Mucosa of descending colon (tissue), 3 donors: ENCODE results near the gene TOPBP1. TPM values are rescaled to one million over a fixed set of nuclear protein-coding genes. Genes with fewer than 3 reads are reported as not detected.

Experiments
- ATAC-seq: fragments of 200-7000 bp; cut with Tn5 transposase; one replicate; pipeline ENCODE4 v1.9.1; 2020; ENCODE audit warnings: mild to moderate bottlenecking, moderate library complexity
- DNase-seq, 3 donors: peaks; one replicate each; pipeline ENCODE4 v3.0.0-alpha.2; 2020
- H3K36me3 ChIP-seq: fragments of 200-600 bp; one replicate; pipeline ENCODE4 v1.8.0; 2021; ENCODE audit warnings: low read depth, mild to moderate bottlenecking
- H3K4me1 ChIP-seq: fragments of 200-600 bp; one replicate; pipeline ENCODE4 v1.8.0; 2021; ENCODE audit warnings: low read depth, mild to moderate bottlenecking
- H3K4me3 ChIP-seq: fragments of 200-600 bp; one replicate; pipeline ENCODE4 v1.8.0; 2021; ENCODE audit warnings: mild to moderate bottlenecking
- H3K9me3 ChIP-seq: fragments of 200-600 bp; one replicate; pipeline ENCODE4 v1.8.0; 2021; ENCODE audit warnings: mild to moderate bottlenecking
- intact Hi-C, 2 donors: fragments of 100-400 bp; cut with DNase I in 1 of 2; cut with micrococcal nuclease in 1 of 2; formaldehyde crosslinking; loops; one replicate each; pipeline versions ENCODE4 v1.11.0 to v1.11.1; 2022; cut with DNase I, micrococcal nuclease
- total RNA-seq, 3 donors: library from RNA; stranded (reverse); fragmentation: NEBNext Ultra II Directional in 2 of 3; extraction: Animal tissue kit (Norgen Biotek cat#: 25700) in 2 of 3; gene quantifications; one replicate each; pipeline versions ENCODE4 v1.2.1 to v1.2.4, GENCODE V29; 2021 to 2023
- TF ChIP-seq, protein P1 (sequence below): fragments of 200-600 bp; IDR thresholded peaks from one replicate; pipeline ENCODE4 v1.8.0; 2022; ENCODE audit warnings: antibody characterized with exemption, mild to moderate bottlenecking
- donor health status: DM: no; HTN: no; CAD: no; lungs with moderate emphysema.
- donor health status: DM: no; HTN: no; CAD: no.
- donor health status: DM: no; HTN: yes; CAD: no.

Gene TOPBP1
- total RNA-seq, 3 donors from 2014 or later: 22.8 to 31.7 (median 23.9) TPM

- H3K36me3 ChIP-seq: no peaks in the 10 kb centered on the region
Measured at GRCh38 chr3:133641254-133641653, 20.5 kb downstream of the TOPBP1 start.

DNA sequence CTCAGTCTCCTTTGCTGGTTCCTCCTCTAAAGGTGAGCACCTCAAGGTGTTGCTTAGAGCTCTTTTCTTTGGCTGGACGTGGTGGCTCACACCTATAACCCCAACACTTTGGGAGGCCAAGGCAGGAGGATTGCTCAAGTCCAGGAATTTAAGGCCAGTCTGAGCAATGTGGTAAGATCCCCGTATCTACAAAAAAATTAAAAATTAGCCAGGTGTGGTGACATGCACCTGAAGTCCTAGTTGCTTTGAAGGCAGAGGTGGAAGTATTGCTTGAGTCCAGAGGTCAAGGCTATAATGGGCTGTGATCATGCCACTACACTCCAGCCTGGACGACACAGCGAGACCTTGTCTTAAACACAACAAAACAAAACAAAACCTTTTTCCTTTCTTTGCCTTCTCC, 28.3 kb downstream of the TOPBP1 start:
- Histone ChIP-seq H3K4me3 (no peak overlapping the region), H3K4me1 (no peaks in the 10 kb centered on the region), H3K9me3 (no peaks in the 10 kb centered on the region), H3K36me3 (no peaks in the 10 kb centered on the region)
- DNase-seq (no peak), ATAC-seq (peak; percentile 51)
- TF ChIP-seq, protein P1, sequence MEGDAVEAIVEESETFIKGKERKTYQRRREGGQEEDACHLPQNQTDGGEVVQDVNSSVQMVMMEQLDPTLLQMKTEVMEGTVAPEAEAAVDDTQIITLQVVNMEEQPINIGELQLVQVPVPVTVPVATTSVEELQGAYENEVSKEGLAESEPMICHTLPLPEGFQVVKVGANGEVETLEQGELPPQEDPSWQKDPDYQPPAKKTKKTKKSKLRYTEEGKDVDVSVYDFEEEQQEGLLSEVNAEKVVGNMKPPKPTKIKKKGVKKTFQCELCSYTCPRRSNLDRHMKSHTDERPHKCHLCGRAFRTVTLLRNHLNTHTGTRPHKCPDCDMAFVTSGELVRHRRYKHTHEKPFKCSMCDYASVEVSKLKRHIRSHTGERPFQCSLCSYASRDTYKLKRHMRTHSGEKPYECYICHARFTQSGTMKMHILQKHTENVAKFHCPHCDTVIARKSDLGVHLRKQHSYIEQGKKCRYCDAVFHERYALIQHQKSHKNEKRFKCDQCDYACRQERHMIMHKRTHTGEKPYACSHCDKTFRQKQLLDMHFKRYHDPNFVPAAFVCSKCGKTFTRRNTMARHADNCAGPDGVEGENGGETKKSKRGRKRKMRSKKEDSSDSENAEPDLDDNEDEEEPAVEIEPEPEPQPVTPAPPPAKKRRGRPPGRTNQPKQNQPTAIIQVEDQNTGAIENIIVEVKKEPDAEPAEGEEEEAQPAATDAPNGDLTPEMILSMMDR: no peak
- intact Hi-C loops: no loop called here

More at GRCh38 chr3:133641254-133641653, 20.5 kb downstream of the TOPBP1 start:
- intact Hi-C loops: no loop called here
- ATAC-seq (no peak), DNase-seq (no peak)
- TF ChIP-seq, protein P1: no peak
- no peaks in the 10 kb centered on the region for H3K4me1 ChIP-seq
- no peak overlapping the region for H3K4me3 ChIP-seq
- H3K9me3 ChIP-seq: no peaks in the 10 kb centered on the region

- no peak for ATAC-seq
- Histone ChIP-seq H3K9me3 (no peaks in the 10 kb centered on the region), H3K4me3 (no peak overlapping the region), H3K36me3 (no peaks in the 10 kb centered on the region), H3K4me1 (no peaks in the 10 kb centered on the region)
- TF ChIP-seq, protein P1: no peak
- intact Hi-C loops: no loop called here
- DNase-seq: no peak
Measured at GRCh38 chr3:133629146-133629545, 32.6 kb downstream of the TOPBP1 start.

DNA sequence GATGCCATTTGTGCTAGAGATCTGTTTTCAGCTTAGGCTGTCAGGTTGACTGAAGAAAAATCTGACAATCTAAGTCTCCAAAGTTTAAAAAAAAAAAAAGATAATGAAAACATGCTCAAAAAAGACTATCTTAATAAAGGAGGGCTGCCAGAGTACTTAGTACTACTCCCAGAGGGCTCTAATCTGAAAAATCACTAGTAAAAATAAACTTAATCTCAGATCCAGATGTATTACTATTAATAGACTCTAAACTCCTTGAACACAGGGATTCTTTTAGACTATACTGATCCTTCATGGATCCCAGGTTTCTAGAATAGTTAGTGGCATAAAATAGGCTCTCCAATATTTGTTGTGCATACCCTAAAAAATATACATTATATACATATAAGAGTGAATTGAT, 34.0 kb downstream of the TOPBP1 start:
- TF ChIP-seq, protein P1: no peak
- intact Hi-C loops: no loop called here
- Histone ChIP-seq H3K4me3 (no peak overlapping the region), H3K4me1 (no peaks in the 10 kb centered on the region), H3K9me3 (no peaks in the 10 kb centered on the region), H3K36me3 (no peaks in the 10 kb centered on the region)
- no peak for DNase-seq
- no peak for ATAC-seq

GRCh38 chr3:133620066-133620784, 41.5 kb downstream of the TOPBP1 start:
- no peaks in the 10 kb centered on the region for H3K36me3 ChIP-seq
- peak; percentile 52 for ATAC-seq
- DNase-seq: no peak

More at GRCh38 chr3:133620066-133620784, 41.5 kb downstream of the TOPBP1 start:
- Histone ChIP-seq H3K4me1 (no peaks in the 10 kb centered on the region), H3K4me3 (no peak overlapping the region), H3K9me3 (no peaks in the 10 kb centered on the region)
- TF ChIP-seq, protein P1: no peak
- intact Hi-C loops: no loop called here
